H1 (cell line): ENCODE data around the gene ELP1. TPM values are rescaled to one million over a fixed set of nuclear protein-coding genes. Genes with fewer than 3 reads are reported as not detected.

Source experiments
- EGR1 ChIP-seq: IDR thresholded peaks from 2 replicates; pipeline ENCODE4 v1.6.1; 2011; ENCODE audit warnings: low read depth, low read length, borderline replicate concordance
- HDAC2 ChIP-seq, 2 experiments: fragments of 300-600 bp in 1 of 2; sonication (generic) in 1 of 2; IDR thresholded peaks; 2 replicates each; pipeline ENCODE4 v1.6.1; 2011 to 2012; ENCODE audit warnings: low read depth in 2 of 2, low read length in 2 of 2, mild to moderate bottlenecking in 2 of 2, moderate library complexity in 2 of 2, borderline replicate concordance in 1 of 2, inconsistent platforms in 1 of 2
- POLR2AphosphoS5 ChIP-seq: IDR thresholded peaks from 2 replicates; pipeline ENCODE4 v1.6.1; 2011; ENCODE audit warnings: low read depth, low read length
- SIN3A ChIP-seq, 2 experiments: IDR thresholded peaks in 1 of 2; conservative IDR thresholded peaks in 1 of 2; 2 replicates each; pipeline ENCODE4 v1.6.1; 2011 to 2012; ENCODE audit warnings: low read length in 2 of 2, improper control_type of control experiment in 1 of 2, low read depth in 1 of 2, mild to moderate bottlenecking in 1 of 2
- SP1 ChIP-seq: IDR thresholded peaks from 2 replicates; pipeline ENCODE4 v1.6.1; 2011; ENCODE audit warnings: low read depth, low read length
- SP2 ChIP-seq: IDR thresholded peaks from 2 replicates; pipeline ENCODE4 v1.6.1; 2012; ENCODE audit warnings: mild to moderate bottlenecking, low read length, inconsistent platforms
- SUZ12 ChIP-seq: fragments of 200-600 bp; sonication (generic); IDR thresholded peaks from 2 replicates; pipeline ENCODE4 v1.6.1; 2012; ENCODE audit warnings: mild to moderate bottlenecking, inconsistent platforms, low read length, moderate library complexity, mixed read lengths
- TAF7 ChIP-seq: optimal IDR thresholded peaks from 2 replicates; pipeline ENCODE3; 2011; ENCODE audit warnings: low read depth, mild to moderate bottlenecking, inconsistent platforms, low read length, moderate library complexity, borderline replicate concordance
- polyA plus RNA-seq, 7 experiments: library from polyadenylated mRNA; depleted of rRNA in 3 of 7; stranded (reverse) in 5 of 7; unstranded in 2 of 7; fragments of >200 nt in 5 of 7; fragments of 200-250 nt in 2 of 7; gene quantifications; 1 replicate in 5 of 7; 2 replicates in 1 of 7; 4 replicates in 1 of 7; pipeline versions ENCODE4 v1.2.1 to v1.2.3, GENCODE V29; 2011 to 2013; ENCODE audit warnings: missing spikeins in 2 of 7, mixed read lengths in 2 of 7
- total RNA-seq: library from RNA; stranded (reverse); fragmentation: NEBNext Ultra II Directional; extraction: Animal tissue kit (Norgen Biotek cat#: 25700); gene quantifications from 2 replicates; pipeline ENCODE4 v1.2.1, GENCODE V29; 2021
- TF ChIP-seq, protein P1 (sequence below): fragments of 300-600 bp; sonication (generic); IDR thresholded peaks from 2 replicates; pipeline ENCODE4 v1.7.1; 2012; ENCODE audit warnings: low read length, moderate library complexity, mild to moderate bottlenecking, inconsistent platforms; ENCODE audit not compliant: insufficient replicate concordance
- TF ChIP-seq, protein P2 (sequence below): IDR thresholded peaks from 2 replicates; pipeline ENCODE4 v1.6.1; 2012; ENCODE audit warnings: low read length, inconsistent platforms

ELP1 gene
- total and polyA plus RNA-seq, 2 of the 8 experiments (the other 6 are each of a cell fraction or from before 2014, with no cell fraction given), result 13.9 to 31.3 TPM

DNA sequence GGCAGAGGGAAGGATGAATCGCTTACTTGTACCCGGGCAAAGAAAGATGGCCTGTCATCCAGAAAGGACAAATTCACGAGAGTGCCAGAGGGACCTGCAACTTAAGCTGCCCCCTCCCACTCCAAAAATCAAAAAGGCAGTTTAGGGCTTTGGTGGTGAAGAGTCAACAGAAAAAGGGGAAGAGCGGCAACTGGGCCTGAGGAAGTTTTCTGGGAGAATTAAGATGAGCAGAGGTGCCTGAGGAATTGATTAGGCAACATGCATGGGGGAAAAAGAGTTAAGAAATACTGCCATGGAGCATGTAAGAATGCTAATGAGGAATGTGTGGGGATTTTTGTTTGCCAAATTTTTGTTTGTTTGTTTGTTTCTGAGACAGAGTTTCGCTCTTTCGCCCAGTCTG lies 76.4 kb downstream of the ELP1 start (continued):
- TF ChIP-seq, protein P1, sequence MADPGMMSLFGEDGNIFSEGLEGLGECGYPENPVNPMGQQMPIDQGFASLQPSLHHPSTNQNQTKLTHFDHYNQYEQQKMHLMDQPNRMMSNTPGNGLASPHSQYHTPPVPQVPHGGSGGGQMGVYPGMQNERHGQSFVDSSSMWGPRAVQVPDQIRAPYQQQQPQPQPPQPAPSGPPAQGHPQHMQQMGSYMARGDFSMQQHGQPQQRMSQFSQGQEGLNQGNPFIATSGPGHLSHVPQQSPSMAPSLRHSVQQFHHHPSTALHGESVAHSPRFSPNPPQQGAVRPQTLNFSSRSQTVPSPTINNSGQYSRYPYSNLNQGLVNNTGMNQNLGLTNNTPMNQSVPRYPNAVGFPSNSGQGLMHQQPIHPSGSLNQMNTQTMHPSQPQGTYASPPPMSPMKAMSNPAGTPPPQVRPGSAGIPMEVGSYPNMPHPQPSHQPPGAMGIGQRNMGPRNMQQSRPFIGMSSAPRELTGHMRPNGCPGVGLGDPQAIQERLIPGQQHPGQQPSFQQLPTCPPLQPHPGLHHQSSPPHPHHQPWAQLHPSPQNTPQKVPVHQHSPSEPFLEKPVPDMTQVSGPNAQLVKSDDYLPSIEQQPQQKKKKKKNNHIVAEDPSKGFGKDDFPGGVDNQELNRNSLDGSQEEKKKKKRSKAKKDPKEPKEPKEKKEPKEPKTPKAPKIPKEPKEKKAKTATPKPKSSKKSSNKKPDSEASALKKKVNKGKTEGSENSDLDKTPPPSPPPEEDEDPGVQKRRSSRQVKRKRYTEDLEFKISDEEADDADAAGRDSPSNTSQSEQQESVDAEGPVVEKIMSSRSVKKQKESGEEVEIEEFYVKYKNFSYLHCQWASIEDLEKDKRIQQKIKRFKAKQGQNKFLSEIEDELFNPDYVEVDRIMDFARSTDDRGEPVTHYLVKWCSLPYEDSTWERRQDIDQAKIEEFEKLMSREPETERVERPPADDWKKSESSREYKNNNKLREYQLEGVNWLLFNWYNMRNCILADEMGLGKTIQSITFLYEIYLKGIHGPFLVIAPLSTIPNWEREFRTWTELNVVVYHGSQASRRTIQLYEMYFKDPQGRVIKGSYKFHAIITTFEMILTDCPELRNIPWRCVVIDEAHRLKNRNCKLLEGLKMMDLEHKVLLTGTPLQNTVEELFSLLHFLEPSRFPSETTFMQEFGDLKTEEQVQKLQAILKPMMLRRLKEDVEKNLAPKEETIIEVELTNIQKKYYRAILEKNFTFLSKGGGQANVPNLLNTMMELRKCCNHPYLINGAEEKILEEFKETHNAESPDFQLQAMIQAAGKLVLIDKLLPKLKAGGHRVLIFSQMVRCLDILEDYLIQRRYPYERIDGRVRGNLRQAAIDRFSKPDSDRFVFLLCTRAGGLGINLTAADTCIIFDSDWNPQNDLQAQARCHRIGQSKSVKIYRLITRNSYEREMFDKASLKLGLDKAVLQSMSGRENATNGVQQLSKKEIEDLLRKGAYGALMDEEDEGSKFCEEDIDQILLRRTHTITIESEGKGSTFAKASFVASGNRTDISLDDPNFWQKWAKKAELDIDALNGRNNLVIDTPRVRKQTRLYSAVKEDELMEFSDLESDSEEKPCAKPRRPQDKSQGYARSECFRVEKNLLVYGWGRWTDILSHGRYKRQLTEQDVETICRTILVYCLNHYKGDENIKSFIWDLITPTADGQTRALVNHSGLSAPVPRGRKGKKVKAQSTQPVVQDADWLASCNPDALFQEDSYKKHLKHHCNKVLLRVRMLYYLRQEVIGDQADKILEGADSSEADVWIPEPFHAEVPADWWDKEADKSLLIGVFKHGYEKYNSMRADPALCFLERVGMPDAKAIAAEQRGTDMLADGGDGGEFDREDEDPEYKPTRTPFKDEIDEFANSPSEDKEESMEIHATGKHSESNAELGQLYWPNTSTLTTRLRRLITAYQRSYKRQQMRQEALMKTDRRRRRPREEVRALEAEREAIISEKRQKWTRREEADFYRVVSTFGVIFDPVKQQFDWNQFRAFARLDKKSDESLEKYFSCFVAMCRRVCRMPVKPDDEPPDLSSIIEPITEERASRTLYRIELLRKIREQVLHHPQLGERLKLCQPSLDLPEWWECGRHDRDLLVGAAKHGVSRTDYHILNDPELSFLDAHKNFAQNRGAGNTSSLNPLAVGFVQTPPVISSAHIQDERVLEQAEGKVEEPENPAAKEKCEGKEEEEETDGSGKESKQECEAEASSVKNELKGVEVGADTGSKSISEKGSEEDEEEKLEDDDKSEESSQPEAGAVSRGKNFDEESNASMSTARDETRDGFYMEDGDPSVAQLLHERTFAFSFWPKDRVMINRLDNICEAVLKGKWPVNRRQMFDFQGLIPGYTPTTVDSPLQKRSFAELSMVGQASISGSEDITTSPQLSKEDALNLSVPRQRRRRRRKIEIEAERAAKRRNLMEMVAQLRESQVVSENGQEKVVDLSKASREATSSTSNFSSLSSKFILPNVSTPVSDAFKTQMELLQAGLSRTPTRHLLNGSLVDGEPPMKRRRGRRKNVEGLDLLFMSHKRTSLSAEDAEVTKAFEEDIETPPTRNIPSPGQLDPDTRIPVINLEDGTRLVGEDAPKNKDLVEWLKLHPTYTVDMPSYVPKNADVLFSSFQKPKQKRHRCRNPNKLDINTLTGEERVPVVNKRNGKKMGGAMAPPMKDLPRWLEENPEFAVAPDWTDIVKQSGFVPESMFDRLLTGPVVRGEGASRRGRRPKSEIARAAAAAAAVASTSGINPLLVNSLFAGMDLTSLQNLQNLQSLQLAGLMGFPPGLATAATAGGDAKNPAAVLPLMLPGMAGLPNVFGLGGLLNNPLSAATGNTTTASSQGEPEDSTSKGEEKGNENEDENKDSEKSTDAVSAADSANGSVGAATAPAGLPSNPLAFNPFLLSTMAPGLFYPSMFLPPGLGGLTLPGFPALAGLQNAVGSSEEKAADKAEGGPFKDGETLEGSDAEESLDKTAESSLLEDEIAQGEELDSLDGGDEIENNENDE, result no peak
- no peak for TF ChIP-seq POLR2AphosphoS5
- TF ChIP-seq TAF7, result no peak
- TF ChIP-seq, protein P2, sequence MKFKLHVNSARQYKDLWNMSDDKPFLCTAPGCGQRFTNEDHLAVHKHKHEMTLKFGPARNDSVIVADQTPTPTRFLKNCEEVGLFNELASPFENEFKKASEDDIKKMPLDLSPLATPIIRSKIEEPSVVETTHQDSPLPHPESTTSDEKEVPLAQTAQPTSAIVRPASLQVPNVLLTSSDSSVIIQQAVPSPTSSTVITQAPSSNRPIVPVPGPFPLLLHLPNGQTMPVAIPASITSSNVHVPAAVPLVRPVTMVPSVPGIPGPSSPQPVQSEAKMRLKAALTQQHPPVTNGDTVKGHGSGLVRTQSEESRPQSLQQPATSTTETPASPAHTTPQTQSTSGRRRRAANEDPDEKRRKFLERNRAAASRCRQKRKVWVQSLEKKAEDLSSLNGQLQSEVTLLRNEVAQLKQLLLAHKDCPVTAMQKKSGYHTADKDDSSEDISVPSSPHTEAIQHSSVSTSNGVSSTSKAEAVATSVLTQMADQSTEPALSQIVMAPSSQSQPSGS, result no peak
- no peak for TF ChIP-seq SUZ12
- no peak for TF ChIP-seq HDAC2 (IDR thresholded peaks at IDR 0.05; ENCODE audit: borderline replicate concordance in 1 of 2, low read depth in 2 of 2, low read length in 2 of 2)
- TF ChIP-seq EGR1, result no peak
- no peak for TF ChIP-seq SIN3A (conservative IDR thresholded peaks at IDR 0.05 in 1 of 2, IDR thresholded peaks at IDR 0.05 in 1 of 2; ENCODE audit: low read depth in 1 of 2, low read length in 2 of 2)
- no peak for TF ChIP-seq SP2
- TF ChIP-seq SP1, result no peak
